Activated T-helper 1 cell treated with anti-CD3 and anti-CD28 coated beads, Interleukin-2, amount 50 U/mL, for 16 hours (primary cell): ENCODE measurements around the gene TP53.
"Not testable (repeated sequence)": the region's sequence is repeated elsewhere in the genome, so short reads cannot be mapped to it uniquely, and the experiment has no call there.

Experiments
- DNase-seq, 2 donors: peaks; one replicate each; pipeline ENCODE4 v3.0.0-alpha.2; 2020; ENCODE audit warnings: low read depth in 1 of 2, low spot score in 1 of 2

Gene TP53

DNA sequence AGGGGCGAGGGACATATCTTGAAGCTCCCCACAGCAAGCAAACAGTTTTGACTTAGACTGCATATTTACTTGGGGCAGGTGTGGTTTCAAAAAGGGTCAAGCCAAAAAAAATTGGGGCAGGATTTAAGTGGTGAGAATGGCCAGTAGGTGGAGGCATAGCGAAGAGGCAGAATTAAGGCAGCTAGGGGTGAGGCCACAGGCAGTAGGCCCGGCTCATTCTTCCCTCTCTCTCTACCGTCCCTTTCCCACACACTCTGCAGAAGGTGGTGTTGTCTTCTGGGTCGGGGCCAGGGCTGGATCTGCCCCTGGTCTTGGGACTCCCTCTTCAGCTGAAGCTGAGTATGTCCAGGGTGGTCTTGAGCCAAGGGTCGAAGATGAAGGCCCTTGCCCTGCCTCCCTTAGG is 54.8 kb downstream of the TP53 start:
- no peak for DNase-seq

DNA sequence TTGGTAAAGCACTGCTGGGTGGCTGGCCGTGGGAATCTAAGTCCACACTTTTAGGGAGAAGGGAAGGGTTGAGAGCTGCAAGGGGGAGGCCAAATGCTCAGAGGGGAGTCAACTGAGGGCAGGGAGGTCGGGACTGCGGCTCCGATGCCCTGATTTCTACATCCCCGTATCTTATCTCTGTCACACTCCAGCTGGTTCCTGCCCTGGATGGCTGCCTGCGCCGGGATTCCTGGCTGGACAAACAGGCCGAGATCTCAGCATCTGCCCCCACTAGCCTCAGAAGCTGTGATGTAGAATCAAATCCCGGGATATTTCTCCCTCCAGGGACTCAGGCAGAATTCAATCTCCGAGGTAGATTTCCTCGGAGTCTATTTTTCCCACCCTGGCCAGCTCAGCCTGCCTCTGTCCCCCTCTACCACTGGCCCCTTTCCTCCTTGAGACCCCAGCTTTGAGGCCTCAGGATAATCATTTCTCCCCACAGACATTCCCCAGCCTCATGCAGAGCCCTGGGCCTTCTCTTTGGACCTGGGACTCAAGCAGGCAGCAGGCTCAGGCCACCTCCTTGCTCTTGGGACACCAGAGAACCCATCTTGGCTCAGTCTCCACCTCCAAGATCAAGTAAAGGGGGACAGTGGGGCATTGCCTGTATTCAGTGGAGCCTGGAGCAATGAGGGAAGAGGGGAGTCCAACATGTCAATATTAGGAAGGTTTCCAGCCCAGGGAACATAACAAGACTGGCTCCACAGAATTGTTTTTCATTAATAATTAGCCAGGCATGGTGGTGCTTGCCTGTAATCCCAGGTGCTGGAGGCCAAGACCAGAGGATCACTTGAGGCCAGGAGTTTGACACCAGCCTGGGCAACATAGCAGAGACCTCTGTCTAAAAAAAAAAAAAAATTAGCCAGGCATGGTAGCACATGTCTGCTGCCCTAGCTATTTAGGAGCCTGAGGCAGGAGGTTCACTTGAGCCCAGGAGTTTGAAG is 55.6 kb downstream of the TP53 start:
- no peak for DNase-seq

DNA sequence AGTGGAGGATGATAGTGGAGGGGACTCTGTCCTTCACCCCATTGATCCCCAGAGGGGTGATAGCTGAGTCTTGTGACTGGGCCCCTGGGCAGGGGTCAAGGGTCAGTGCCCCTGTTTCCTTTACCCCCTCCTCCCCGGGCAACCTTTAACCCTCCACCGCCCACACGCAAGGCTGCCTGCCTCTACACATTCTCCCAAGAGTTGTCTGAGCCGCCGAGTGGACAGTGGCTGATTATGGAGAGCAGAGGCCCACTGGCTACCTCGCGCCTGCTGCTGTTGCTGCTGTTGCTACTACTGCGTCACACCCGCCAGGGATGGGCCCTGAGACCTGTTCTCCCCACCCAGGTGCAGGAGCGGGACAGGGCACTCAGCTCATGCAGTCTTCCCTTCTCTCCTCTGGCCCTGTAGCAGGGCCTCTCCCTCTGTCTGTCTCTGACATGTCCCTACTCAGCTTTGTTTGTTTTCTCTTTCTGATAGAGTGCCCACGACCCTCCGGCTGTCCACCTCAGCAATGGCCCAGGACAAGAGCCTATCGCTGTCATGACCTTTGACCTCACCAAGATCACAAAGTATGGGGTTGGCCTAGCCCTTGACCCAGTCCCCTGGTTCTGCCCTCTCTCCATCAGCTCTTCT is 57.2 kb downstream of the TP53 start, which contains the start of gene SHBG:
Gene SHBG (plus strand): TSS at position 197 of the 633 bp plus-strand sequence. CDS start 38 bp downstream, at position 235.
- DNase-seq: no peak

DNA sequence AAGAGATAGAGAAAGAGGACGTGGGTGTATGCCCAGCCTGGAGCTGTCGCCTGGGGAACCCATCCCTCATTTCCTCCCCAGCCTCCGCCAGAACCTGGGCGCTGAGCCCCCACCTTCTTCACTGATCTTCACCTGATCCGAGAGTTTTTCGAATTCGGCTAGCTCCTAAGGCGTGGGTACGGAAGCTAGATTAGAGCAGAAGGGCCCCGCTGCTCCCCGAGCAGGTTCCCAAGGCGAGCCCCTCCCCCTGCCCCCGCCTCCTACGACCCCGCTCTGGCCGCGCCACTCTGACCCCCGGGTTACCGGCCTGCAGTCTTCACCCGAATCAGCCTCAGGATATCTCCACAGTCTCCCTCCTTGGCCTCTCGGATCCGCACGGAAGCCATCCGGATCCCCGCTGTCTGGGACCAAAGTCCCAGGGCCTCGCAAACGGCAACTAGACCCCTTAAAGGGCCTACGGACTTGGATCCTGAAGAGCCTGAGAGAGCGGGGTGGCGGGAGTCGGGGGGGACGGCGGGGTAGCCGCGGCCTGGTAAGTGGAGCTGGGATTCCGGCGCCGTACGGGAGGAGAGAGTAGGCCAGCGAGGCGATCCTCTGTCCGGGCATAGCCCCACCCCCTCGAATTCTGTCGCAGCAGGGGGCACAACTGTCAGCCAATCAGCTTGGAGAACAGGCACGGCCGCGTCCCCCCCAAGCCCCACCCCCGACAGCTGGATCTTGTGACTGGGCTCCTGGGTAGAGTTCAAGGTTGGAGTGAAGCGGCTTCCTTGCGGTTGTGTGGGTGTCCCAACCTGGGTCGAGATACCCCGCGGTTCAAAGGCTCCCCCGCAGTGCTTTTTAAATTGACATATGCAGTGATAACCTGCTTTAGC is 59.8 kb downstream of the TP53 start, which contains the start of gene SAT2:
Gene SAT2 (minus strand): TSS at position 572 of the 872 bp plus-strand sequence. CDS start 186 bp downstream, at position 386.
- peak; percentile 66 to 76 for DNase-seq

DNA sequence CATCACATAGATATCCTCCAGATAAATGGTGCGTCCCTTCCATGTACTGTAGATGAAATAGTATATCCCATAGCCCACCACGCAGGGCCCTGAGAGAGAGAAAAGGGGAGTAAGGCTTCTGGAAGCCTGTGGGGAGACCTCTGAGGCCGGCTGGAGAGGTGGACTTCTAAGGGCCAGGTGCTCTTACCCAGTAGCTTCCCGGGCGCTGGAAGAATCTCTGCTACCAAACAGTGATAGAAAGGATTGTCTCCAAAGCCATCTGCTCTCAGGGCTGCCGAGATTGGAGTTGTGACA is 60.4 kb downstream of the TP53 start:
- DNase-seq: no peak

DNA sequence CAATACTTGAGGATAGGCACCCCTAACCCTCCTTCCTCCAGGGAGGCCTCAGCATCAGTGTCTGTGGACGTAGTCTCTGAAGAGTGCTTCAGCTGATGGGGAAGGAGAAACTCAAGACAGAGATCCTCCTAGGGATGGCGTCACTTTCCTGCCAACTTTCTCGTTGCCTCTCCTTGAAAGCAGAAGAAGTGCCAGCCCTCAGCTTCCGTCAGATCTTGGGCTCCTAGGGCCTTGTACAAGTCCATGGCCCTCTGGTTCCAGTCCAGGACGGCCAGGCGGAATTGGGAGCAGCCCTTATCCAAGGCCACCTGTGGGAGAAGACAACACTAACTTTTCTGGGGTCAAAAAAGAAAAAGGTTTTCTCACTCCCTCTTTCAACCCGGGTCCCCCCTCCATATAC is 61.0 kb downstream of the TP53 start:
- no peak for DNase-seq

DNA sequence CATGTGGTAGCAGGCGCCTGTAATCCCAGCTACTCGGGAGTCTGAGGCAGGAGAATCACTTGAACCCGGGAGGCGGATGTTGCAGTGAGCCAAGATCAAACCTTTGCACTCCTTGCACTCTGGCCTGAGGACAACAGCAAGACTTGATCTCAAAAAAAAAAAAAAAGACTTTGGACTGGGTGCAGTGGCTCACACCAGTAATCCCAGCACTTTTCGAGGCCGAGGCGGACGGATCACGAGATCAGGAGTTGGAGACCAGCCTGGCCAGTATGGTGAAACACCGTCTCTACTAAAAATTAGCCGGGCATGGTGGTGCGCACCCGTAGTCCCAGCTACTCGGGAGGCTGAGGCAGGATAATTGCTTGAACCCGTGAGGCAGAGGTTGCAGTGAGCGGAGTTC is 61.5 kb downstream of the TP53 start:
- DNase-seq: not testable (repeated sequence)

DNA sequence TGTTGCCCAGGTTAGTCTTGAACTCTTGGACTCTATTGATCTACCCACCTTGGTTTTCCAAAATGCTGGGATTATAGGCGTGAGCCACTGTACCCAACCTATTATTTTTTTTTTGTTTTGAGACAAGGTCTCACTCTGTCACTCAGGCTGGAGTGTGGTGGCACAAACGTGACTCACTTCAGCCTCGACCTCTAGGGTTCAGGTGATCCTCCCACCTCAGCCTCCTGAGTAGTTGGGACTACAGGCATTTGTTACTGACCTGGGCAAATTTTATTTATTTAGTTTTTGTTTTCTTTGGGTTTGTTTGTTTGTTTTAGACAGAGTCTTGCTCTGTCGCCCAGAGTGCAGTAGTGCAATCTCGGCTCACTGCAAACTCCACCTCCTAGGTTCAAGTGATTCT is 63.6 kb downstream of the TP53 start:
- no peak for DNase-seq

DNA sequence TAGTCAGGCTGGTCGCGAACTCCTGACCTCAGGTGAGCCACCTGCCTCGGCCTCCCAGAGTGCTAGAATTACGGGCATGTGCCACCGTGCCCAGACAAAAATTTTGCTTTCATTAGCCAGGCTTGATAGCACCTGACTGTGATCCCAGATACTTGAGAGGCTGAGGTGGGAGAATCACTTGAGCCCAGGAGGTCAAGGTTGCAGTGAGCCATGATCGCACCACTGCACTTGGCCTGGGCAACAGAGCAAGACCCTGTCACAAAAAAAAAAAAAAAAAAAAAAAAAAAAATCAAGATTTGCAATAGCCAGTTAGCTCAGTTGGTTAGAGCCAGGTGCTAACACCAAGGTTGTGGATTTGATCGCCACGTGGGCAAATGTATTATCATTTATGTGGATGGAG is 66.5 kb downstream of the TP53 start:
- DNase-seq: no peak

DNA sequence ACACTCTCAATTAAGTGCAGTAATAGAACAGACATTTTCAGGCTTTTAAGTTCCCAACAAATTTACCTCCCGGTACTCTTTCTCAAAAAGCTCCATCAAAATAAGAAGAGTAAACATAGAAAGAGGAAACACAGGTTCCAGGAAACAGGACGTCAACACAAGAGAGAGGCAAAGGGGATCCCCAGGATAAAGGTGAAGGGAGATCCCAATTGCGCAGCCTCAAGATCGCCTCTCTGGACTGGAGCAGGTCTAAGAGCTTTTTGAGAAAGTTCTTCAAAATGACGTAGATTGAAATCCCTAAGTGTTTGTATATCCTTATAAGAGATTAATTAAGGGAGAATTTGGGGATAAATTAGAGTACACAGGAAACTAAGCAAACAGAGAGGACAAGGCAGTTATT is 68.7 kb downstream of the TP53 start:
- no peak for DNase-seq
